DND-41 (cell line): ENCODE results near the gene TAF4.

Experiments used
- CTCF ChIP-seq: IDR thresholded peaks from 2 replicates; pipeline ENCODE4 v1.5.1; 2012; ENCODE audit warnings: borderline replicate concordance, low read length, moderate library complexity, mild to moderate bottlenecking; ENCODE audit not compliant: poor library complexity, severe bottlenecking; ENCODE audit errors: extremely low read depth
- EZH2 ChIP-seq: IDR thresholded peaks from 3 replicates; pipeline ENCODE4 v1.6.1; 2012; ENCODE audit warnings: borderline replicate concordance, low read depth, mild to moderate bottlenecking, moderate library complexity, low read length, inconsistent platforms; ENCODE audit not compliant: severe bottlenecking

GRCh38 chr20:62065674-62066338 is at the start of gene TAF4:
- TF ChIP-seq CTCF: no peak
- TF ChIP-seq EZH2: no peak
